Activated T-helper 2 cell treated with anti-CD3 and anti-CD28 coated beads, Interferon-gamma antibody, Interleukin-2, Interleukin-4, amounts not matched to agents 10 μg/mL and 5 μg/mL and 100 μg/mL, durations not matched to agents 14 hours and 24 hours and 36 hours (primary cell): ENCODE results near the gene HOXA5. TPM values are rescaled to one million over a fixed set of nuclear protein-coding genes. Genes with fewer than 3 reads are reported as not detected.
A peak's percentile ranks its signal among the peaks of the same experiment; 100 is the strongest.

Source experiments
- DNase-seq: peaks from one replicate; pipeline ENCODE4 v3.0.0; 2021; ENCODE audit warnings: low spot score
- H3K27ac Mint-ChIP-seq: one replicate; pipeline ENCODE4 v1.8.0; 2021; ENCODE audit warnings: mixed read lengths
- H3K27me3 Mint-ChIP-seq: one replicate; pipeline ENCODE4 v1.8.0; 2021; ENCODE audit warnings: low read depth, mixed read lengths
- H3K36me3 Mint-ChIP-seq: one replicate; pipeline ENCODE4 v1.8.0; 2021; ENCODE audit warnings: low read depth, mixed read lengths
- H3K4me1 Mint-ChIP-seq: one replicate; pipeline ENCODE4 v1.8.0; 2021; ENCODE audit warnings: low read depth, mixed read lengths
- H3K4me3 Mint-ChIP-seq: one replicate; pipeline ENCODE4 v1.8.0; 2021; ENCODE audit warnings: low read depth, mild to moderate bottlenecking, moderate library complexity, mixed read lengths
- H3K9me3 Mint-ChIP-seq: one replicate; pipeline ENCODE4 v1.8.0; 2021; ENCODE audit warnings: mixed read lengths
- intact Hi-C: fragments of 100-400 bp; cut with micrococcal nuclease; formaldehyde crosslinking; loops from one replicate; pipeline ENCODE4 v1.15.1; 2023
- total RNA-seq: library from RNA; stranded (reverse); gene quantifications from 2 replicates; pipeline ENCODE4 v1.2.3, GENCODE V29; 2022

Gene HOXA5
- total RNA-seq, 1 donor from 2014 or later: not detected

DNA sequence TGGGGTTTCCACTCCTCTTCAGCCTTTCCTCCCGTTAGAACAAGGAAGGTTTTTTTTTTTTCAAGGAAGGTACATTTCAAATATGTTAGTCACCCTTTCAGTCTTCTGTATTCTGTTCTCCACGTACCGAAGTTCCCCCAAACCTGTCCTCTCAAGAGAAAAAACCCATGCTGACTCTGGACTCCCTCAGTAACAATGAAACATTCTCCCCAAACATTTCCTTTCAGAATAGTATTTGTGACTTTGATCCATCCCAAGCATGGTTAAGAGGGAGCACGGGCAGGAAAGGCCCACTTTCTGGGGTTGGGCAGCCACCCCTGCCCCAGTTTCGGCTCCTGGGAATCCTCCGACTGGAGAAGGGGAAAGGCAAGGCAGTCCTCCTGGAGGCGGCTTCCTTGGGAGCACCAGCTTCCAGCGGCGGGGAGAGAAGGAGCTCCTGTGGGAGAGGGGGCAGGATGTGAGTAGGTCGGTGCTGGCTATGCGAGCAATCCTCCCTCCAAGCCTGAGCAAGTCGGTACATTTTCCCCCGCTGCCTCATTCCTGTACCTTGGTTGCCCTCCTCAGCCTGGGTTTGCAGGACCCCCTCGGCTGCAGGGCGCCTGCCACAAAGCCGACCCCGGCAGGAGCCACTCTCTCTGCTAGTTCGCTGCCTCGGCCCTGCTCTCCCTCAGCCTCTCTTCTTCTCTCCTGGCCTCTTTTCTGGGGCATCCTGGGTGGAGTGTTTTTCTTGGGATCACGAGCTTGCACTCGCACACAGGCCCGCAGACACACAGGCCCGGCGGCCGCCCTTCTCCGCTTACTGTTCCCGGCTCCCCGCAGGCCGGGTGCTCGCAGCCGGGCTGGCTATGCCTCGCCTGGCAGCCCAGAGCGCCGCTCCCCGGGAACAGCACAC, 45.5 kb downstream of the HOXA5 start:
- Mint-ChIP-seq H3K27me3 (peaks cover 83% of the 10 kb centered on the region), H3K27ac (no peak overlapping the region), H3K9me3 (no peaks in the 10 kb centered on the region), H3K36me3 (peaks cover 33% of the 10 kb centered on the region), H3K4me3 (peak overlapping the region; percentile 80), H3K4me1 (peaks cover 21% of the 10 kb centered on the region)
- DNase-seq: no peak
- intact Hi-C loops: loop anchor here (2.0 to 5.0 kb wide), 5 partner anchors 34 to 1241 kb away; partner anchors contain the start of genes HOXA4 and SKAP2

DNA sequence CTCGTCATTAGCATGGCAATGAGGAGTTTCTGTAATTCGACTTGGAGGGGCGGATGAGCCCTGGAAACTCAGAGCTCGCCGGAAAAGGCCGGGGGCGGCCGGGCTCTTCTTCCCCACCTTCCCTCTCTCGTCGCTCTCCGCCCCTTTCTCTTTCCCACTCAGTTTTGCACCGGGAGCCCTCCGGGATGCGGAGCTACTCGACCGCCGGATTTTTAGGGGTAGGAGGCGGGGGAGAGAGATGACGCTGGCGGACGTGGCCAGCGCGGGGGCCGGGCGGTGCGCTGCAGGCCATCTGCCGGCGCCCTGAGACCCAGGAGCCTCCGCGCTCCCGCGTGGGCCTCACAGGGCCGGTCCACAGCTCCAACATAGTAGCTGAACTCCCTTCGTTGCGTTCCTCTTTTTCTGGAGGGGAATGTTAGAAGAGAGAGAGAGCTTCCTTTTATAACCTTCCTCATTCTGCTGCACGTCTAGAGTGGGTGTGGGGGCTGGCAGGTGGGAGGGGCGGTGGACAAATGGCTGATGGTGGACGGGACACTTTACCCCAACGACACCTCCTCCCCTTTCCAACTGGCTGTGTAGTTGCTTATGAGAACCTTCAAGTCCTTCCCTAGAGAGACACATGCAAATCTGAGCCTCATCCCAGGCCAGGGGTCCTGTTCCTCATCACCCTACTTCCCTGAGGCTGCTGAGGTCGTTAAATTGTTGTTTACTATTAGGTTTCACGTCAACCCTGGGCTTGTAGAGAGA, 46.5 kb downstream of the HOXA5 start:
- no peak for DNase-seq
- no peaks in the 10 kb centered on the region for H3K9me3 Mint-ChIP-seq
- peaks cover 31% of the 10 kb centered on the region for H3K36me3 Mint-ChIP-seq
- H3K27me3 Mint-ChIP-seq: peaks cover 83% of the 10 kb centered on the region
- intact Hi-C loops: loop anchor here (2.0 to 5.0 kb wide), 5 partner anchors 35 to 1240 kb away; partner anchors contain the start of genes HOXA4 and SKAP2
- H3K4me3 Mint-ChIP-seq: peak overlapping the region; percentile 80
- H3K4me1 Mint-ChIP-seq: peaks cover 16% of the 10 kb centered on the region
- H3K27ac Mint-ChIP-seq: no peak overlapping the region

- H3K9me3 Mint-ChIP-seq: no peaks in the 10 kb centered on the region
- H3K27ac Mint-ChIP-seq: peak within 1 kb of the TSS; percentile 21
- peak; percentile 66 for DNase-seq
- H3K27me3 Mint-ChIP-seq: peaks cover 83% of the 10 kb centered on the region
- peak within 1 kb of the TSS; percentile 80 for H3K4me3 Mint-ChIP-seq
- H3K36me3 Mint-ChIP-seq: peaks cover 26% of the 10 kb centered on the region
- intact Hi-C loops: loop anchor here (2.0 to 5.0 kb wide), 5 partner anchors 36 to 1239 kb away; partner anchors contain the start of genes HOXA4 and SKAP2
- H3K4me1 Mint-ChIP-seq: peaks cover 16% of the 10 kb centered on the region
Observed at GRCh38 chr7:27095897-27096767, 47.3 kb downstream of the HOXA5 start, which contains the start of gene HOXA1. Gene HOXA1 (minus strand): TSS chr7:27096000. CDS start chr7:27095912, 88 bp downstream.

DNA sequence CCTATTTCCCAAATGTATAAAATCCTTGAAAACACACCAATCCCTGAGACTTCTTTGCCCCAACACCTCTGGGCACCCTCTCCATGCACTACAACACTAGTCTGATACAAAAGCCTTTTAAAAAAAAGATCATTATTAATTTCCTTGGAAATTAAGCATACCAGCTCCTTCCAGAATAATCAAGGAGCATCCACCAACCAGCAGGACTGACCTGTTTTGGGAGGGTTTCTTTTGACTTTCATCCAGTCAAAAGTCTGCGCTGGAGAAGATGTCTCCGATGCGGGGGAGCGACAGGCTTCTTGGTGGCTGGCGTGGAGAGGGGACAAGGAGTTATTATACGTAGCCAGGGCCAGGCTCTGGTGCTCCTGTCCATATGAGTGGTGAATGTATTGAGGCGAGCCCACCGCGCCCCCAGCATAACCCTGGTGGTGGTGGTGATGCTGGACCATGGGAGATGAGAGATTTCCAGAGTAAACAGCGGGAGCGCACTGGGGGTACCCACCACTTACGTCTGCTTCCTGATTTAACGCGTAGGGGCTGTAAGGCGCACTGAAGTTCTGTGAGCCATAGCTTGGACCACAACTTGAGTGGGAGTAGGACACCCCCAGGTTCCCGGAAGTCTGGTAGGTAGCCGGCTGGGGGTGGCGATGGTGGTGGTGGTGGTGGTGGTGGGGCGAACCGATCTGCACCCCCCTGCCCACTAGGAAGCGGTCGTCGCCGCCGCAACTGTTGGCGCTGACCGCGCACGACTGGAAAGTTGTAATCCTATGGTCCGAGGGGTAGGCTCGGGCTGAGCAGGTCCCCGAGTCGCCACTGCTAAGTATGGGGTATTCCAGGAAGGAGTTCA, 48.2 kb downstream of the HOXA5 start:
- Mint-ChIP-seq H3K27ac (peak overlapping the region; percentile 21), H3K4me1 (peaks cover 16% of the 10 kb centered on the region), H3K36me3 (peaks cover 18% of the 10 kb centered on the region), H3K4me3 (peak overlapping the region; percentile 80), H3K9me3 (no peaks in the 10 kb centered on the region), H3K27me3 (peaks cover 83% of the 10 kb centered on the region)
- no peak for DNase-seq
- intact Hi-C loops: loop anchor here (5.0 kb wide), 2 partner anchors 37 to 1238 kb away; partner anchors contain the start of gene HOXA4

DNA sequence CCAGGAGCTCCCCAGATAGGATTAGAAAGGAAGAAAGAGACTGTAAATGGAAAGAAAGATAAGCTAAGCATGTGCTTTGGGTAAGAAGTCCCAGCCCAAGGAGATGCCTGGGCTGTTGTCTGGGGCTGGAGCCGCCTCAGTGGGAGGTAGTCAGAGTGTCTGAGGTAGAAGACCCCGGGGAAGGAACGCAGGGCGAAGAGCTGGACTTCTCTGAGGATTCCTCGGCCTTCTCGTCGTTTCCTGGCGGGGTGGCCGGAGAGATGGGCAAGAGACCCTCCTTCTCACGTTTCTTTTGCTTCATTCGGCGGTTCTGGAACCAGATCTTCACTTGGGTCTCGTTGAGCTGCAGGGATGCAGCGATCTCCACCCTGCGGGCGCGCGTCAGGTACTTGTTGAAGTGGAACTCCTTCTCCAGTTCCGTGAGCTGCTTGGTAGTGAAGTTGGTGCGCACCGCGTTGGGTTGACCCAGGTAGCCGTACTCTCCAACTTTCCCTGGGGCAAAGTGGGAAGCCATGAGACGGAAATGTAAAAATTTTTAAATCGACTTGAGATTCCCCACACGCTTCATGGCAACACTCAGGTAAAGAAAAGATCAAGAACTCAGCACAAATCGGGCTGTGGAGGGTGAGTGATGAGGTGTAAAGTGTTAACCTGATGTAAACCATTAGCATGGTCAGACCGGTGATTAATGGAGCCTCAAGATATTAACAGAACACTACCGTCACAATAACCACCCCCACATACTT, 49.0 kb downstream of the HOXA5 start:
- Mint-ChIP-seq H3K27me3 (peaks cover 83% of the 10 kb centered on the region), H3K36me3 (peaks cover 11% of the 10 kb centered on the region), H3K4me1 (peaks cover 16% of the 10 kb centered on the region), H3K9me3 (no peaks in the 10 kb centered on the region), H3K4me3 (no peak overlapping the region), H3K27ac (no peak overlapping the region)
- intact Hi-C loops: loop anchor here (5.0 kb wide), 3 partner anchors 38 to 1237 kb away; partner anchors contain the start of genes EVX1 and HOXA4
- DNase-seq: no peak

- H3K27me3 Mint-ChIP-seq: peaks cover 83% of the 10 kb centered on the region
- H3K9me3 Mint-ChIP-seq: no peaks in the 10 kb centered on the region
- H3K4me1 Mint-ChIP-seq: peaks cover 13% of the 10 kb centered on the region
- intact Hi-C loops: loop anchor here (5.0 kb wide), 1 partner anchor 149 kb away; the partner anchor contains the start of gene EVX1
- peaks cover 3% of the 10 kb centered on the region for H3K36me3 Mint-ChIP-seq
- no peak overlapping the region for H3K4me3 Mint-ChIP-seq
- DNase-seq: no peak
- H3K27ac Mint-ChIP-seq: no peak overlapping the region
Observed at GRCh38 chr7:27093184-27093895, 50.1 kb downstream of the HOXA5 start.

GRCh38 chr7:27092819-27093110, 50.7 kb downstream of the HOXA5 start:
- Mint-ChIP-seq H3K4me1 (peaks cover 13% of the 10 kb centered on the region), H3K27me3 (peaks cover 81% of the 10 kb centered on the region), H3K36me3 (peaks cover 3% of the 10 kb centered on the region), H3K27ac (no peak overlapping the region), H3K4me3 (no peak overlapping the region), H3K9me3 (no peaks in the 10 kb centered on the region)
- intact Hi-C loops: loop anchor here (5.0 kb wide), 1 partner anchor 150 kb away; the partner anchor contains the start of gene EVX1
- no peak for DNase-seq

- no peak for DNase-seq
- Mint-ChIP-seq H3K4me1 (peaks cover 12% of the 10 kb centered on the region), H3K9me3 (no peaks in the 10 kb centered on the region), H3K36me3 (peaks cover 2% of the 10 kb centered on the region), H3K4me3 (no peak overlapping the region), H3K27ac (no peak overlapping the region), H3K27me3 (peaks cover 83% of the 10 kb centered on the region)
- intact Hi-C loops: loop anchor here (5.0 kb wide), 1 partner anchor 150 kb away; the partner anchor contains the start of gene EVX1
Observed at GRCh38 chr7:27091941-27092818, 51.3 kb downstream of the HOXA5 start.

DNA sequence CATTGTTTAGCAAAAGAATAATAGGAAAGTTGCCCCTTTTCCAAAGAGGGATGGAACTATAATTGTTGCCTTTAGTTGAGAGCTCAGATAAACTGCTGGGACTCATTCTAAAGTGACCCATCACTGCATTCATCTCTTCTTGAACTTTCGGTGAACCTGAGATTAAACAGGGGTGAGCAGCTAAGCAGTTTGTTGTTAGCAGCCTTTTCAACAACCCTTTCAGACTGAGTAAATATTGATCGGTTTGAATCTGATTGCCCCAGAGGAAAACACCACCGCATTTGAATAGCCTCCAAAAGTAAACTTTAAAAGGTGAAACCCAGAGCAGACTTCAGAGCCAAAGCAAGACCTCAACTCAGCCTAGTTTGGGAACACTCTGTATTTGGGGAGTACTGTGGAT, 52.4 kb downstream of the HOXA5 start:
- Mint-ChIP-seq H3K4me3 (no peak overlapping the region), H3K9me3 (no peaks in the 10 kb centered on the region), H3K36me3 (no peaks in the 10 kb centered on the region), H3K4me1 (peaks cover 10% of the 10 kb centered on the region), H3K27me3 (peaks cover 83% of the 10 kb centered on the region), H3K27ac (no peak overlapping the region)
- DNase-seq: no peak
- intact Hi-C loops: loop anchor here (5.0 kb wide), 1 partner anchor 151 kb away; the partner anchor contains the start of gene EVX1
